ENCODE measurements around the gene HIVEP3.

HIVEP3 gene

GRCh38 chr1:41500781-41501518 lies 417.8 kb downstream of the HIVEP3 start:
- no peak for DNase-seq

- no peak for DNase-seq
These were observed 418.3 kb downstream of the HIVEP3 start for GRCh38 chr1:41500378-41500777.

GRCh38 chr1:41499591-41499990 lies 419.1 kb downstream of the HIVEP3 start:
- no peak for DNase-seq

- no peak for DNase-seq
These were observed 419.9 kb downstream of the HIVEP3 start for GRCh38 chr1:41498804-41499203.

GRCh38 chr1:41498391-41498790 lies 420.3 kb downstream of the HIVEP3 start:
- DNase-seq = no peak

GRCh38 chr1:41497461-41498030 lies 421.2 kb downstream of the HIVEP3 start:
- no peak for DNase-seq

- DNase-seq = no peak
These were observed 421.7 kb downstream of the HIVEP3 start for GRCh38 chr1:41497056-41497440.

- DNase-seq = peak; percentile 12
These were observed 422.4 kb downstream of the HIVEP3 start for GRCh38 chr1:41496080-41497055.

- DNase-seq = no peak
These were observed 423.3 kb downstream of the HIVEP3 start for GRCh38 chr1:41495210-41495948.

GRCh38 chr1:41494351-41495209 lies 424.1 kb downstream of the HIVEP3 start:
- no peak for DNase-seq

- no peak for DNase-seq
These were observed 424.9 kb downstream of the HIVEP3 start for GRCh38 chr1:41493626-41494350.

- DNase-seq = no peak
These were observed 425.6 kb downstream of the HIVEP3 start for GRCh38 chr1:41493117-41493536.

GRCh38 chr1:41492341-41492848 lies 426.3 kb downstream of the HIVEP3 start:
- no peak for DNase-seq

- DNase-seq = no peak
These were observed 427.8 kb downstream of the HIVEP3 start for GRCh38 chr1:41490911-41491310.

- DNase-seq = no peak
These were observed 429.2 kb downstream of the HIVEP3 start for GRCh38 chr1:41489561-41489960.

GRCh38 chr1:41488040-41488951 lies 430.4 kb downstream of the HIVEP3 start:
- DNase-seq = no peak

- no peak for DNase-seq
These were observed 431.3 kb downstream of the HIVEP3 start for GRCh38 chr1:41487126-41488039.

- DNase-seq = peak; percentile 54
These were observed 432.2 kb downstream of the HIVEP3 start for GRCh38 chr1:41486371-41487125.
